GM19351 (cell line): ENCODE data around the gene SLC22A23.
"Not testable (repeated sequence)": the region's sequence is repeated elsewhere in the genome, so short reads cannot be mapped to it uniquely, and the experiment has no call there.

Experiments
- ATAC-seq: cut with Tn5 transposase; IDR thresholded peaks from one replicate; pipeline ENCODE4 v1.9.1; 2021; ENCODE audit warnings: mild to moderate bottlenecking, moderate library complexity; ENCODE audit not compliant: unreplicated experiment

The SLC22A23 gene

GRCh38 chr6:3389390-3390167 lies 67.3 kb downstream of the SLC22A23 start:
- no peak for ATAC-seq

- no peak for ATAC-seq
Measured at GRCh38 chr6:3388786-3389185, 68.1 kb downstream of the SLC22A23 start.

- ATAC-seq = no peak
Measured at GRCh38 chr6:3386374-3386857, 70.4 kb downstream of the SLC22A23 start.

GRCh38 chr6:3385660-3386151 lies 71.1 kb downstream of the SLC22A23 start:
- ATAC-seq = no peak

GRCh38 chr6:3385181-3385580 lies 71.7 kb downstream of the SLC22A23 start:
- ATAC-seq = not testable (repeated sequence)

GRCh38 chr6:3384241-3385143 lies 72.4 kb downstream of the SLC22A23 start:
- no peak for ATAC-seq

GRCh38 chr6:3383525-3383924 lies 73.3 kb downstream of the SLC22A23 start:
- ATAC-seq = no peak

- ATAC-seq = no peak
Measured at GRCh38 chr6:3382326-3383279, 74.2 kb downstream of the SLC22A23 start.

GRCh38 chr6:3381233-3381921 lies 75.5 kb downstream of the SLC22A23 start:
- ATAC-seq = no peak

- no peak for ATAC-seq
Measured at GRCh38 chr6:3380344-3381232, 76.3 kb downstream of the SLC22A23 start.

GRCh38 chr6:3379482-3380060 lies 77.3 kb downstream of the SLC22A23 start:
- no peak for ATAC-seq

- not testable (repeated sequence) for ATAC-seq
Measured at GRCh38 chr6:3378808-3379207, 78.0 kb downstream of the SLC22A23 start.

- not testable (repeated sequence) for ATAC-seq
Measured at GRCh38 chr6:3378398-3378782, 78.5 kb downstream of the SLC22A23 start.

- ATAC-seq = no peak
Measured at GRCh38 chr6:3377536-3378397, 79.1 kb downstream of the SLC22A23 start.

- ATAC-seq = no peak
Measured at GRCh38 chr6:3376893-3377535, 79.8 kb downstream of the SLC22A23 start.

GRCh38 chr6:3376064-3376463 lies 80.8 kb downstream of the SLC22A23 start:
- ATAC-seq = no peak

- ATAC-seq = no peak
Measured at GRCh38 chr6:3373597-3374203, 83.2 kb downstream of the SLC22A23 start.
